B cell (primary cell): Measurements from ENCODE around the gene SLC25A43.

ENCODE experiments used
- EZH2 ChIP-seq: IDR thresholded peaks from 2 replicates; pipeline ENCODE4 v1.6.1; 2012; ENCODE audit warnings: borderline replicate concordance, low read depth, mild to moderate bottlenecking, moderate library complexity, low read length; ENCODE audit not compliant: insufficient read depth, poor library complexity, severe bottlenecking
- TF ChIP-seq, protein P1 (sequence below): fragments of 200-600 bp; IDR thresholded peaks from one replicate; pipeline ENCODE4 v1.8.0; 2022; ENCODE audit warnings: antibody characterized with exemption, mild to moderate bottlenecking

- TF ChIP-seq, protein P1, sequence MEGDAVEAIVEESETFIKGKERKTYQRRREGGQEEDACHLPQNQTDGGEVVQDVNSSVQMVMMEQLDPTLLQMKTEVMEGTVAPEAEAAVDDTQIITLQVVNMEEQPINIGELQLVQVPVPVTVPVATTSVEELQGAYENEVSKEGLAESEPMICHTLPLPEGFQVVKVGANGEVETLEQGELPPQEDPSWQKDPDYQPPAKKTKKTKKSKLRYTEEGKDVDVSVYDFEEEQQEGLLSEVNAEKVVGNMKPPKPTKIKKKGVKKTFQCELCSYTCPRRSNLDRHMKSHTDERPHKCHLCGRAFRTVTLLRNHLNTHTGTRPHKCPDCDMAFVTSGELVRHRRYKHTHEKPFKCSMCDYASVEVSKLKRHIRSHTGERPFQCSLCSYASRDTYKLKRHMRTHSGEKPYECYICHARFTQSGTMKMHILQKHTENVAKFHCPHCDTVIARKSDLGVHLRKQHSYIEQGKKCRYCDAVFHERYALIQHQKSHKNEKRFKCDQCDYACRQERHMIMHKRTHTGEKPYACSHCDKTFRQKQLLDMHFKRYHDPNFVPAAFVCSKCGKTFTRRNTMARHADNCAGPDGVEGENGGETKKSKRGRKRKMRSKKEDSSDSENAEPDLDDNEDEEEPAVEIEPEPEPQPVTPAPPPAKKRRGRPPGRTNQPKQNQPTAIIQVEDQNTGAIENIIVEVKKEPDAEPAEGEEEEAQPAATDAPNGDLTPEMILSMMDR = no peak
- no peak for TF ChIP-seq EZH2
Observed at GRCh38 chrX:119401569-119401968, 2.4 kb downstream of the SLC25A43 start.
